Activated T-helper 9 cell treated with anti-CD3 and anti-CD28 coated beads, Interleukin-2, amount 50 U/mL, for 16 hours (primary cell): ENCODE measurements around the gene AGL.
"Not testable (repeated sequence)": the region's sequence is repeated elsewhere in the genome, so short reads cannot be mapped to it uniquely, and the experiment has no call there.

Experiments used
- DNase-seq: peaks from one replicate; pipeline ENCODE4 v3.0.0-alpha.2; 2020; ENCODE audit warnings: low read depth

The AGL gene

DNA sequence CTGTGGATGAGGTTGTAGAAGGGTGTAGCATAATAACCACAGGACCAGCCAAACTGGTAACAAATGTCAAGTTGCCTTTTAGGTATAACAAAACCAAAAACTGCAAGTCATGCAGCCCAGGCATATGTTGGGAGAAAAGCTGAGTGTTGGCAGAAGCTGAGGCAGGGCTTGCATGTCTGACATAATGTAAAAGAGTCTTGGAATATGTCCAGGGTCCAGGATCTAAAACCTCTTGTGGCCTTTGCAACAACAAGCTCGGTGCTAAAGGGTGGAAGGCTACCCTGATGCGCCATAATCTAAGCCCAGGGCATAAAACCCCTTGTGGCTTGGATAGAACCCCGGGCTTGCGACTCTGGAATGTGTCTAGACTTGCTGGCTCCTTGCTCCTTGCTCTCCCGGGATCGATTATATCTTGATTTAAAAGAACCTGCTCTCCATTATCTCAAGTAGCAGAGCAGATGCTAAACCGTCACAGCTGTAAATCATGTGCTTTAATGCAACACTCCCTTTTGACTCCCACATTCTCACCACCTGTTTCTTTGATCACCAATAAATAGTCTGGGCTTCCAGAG, 93.1 kb downstream of the AGL start:
- DNase-seq: no peak

GRCh38 chr1:99944192-99944591, 94.0 kb downstream of the AGL start:
- no peak for DNase-seq

- no peak for DNase-seq
These were observed 95.0 kb downstream of the AGL start for GRCh38 chr1:99945174-99945573.

- no peak for DNase-seq
These were observed 100.3 kb downstream of the AGL start for GRCh38 chr1:99950486-99950885.

- DNase-seq: no peak
These were observed 102.4 kb downstream of the AGL start for GRCh38 chr1:99952522-99952921.

DNA sequence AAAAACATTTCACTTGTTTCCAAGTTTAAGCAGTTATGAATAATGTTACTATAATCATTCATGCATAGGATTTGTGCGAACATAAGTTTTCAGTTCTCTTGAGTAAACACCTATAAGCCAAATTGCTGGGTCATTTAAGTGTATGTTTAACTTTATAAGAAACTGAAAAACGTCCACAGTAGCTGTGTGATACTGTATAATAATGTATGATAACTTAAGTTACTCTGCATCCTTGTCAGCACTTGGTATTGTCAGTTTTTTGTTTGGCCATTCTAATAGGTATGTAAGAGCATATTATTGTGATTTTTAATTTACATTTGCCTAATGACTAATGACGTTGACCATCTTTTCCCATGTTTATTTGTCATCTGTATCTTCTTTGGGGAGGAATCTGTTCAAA, 105.2 kb downstream of the AGL start:
- no peak for DNase-seq

- DNase-seq: no peak
These were observed 106.6 kb downstream of the AGL start for GRCh38 chr1:99956755-99957154.

DNA sequence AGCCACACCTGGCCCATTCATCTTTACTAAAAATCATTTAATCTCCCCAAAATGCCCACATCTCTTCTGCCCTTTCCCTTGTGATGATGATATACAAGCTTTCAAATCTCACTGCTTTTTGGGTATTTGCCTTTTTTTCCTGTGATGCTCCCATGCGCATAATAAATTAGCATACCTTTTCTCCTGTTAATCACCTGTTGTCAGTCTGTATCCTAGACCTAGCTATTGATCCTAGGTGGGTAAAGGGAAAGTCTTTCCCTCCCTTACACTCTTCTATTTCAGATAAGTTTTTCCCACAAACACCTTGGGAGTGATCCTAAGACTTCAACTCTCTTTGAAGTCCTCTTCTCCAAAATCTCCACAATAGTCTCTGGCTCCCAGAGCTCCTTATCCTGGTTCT, 107.7 kb downstream of the AGL start:
- no peak for DNase-seq

DNA sequence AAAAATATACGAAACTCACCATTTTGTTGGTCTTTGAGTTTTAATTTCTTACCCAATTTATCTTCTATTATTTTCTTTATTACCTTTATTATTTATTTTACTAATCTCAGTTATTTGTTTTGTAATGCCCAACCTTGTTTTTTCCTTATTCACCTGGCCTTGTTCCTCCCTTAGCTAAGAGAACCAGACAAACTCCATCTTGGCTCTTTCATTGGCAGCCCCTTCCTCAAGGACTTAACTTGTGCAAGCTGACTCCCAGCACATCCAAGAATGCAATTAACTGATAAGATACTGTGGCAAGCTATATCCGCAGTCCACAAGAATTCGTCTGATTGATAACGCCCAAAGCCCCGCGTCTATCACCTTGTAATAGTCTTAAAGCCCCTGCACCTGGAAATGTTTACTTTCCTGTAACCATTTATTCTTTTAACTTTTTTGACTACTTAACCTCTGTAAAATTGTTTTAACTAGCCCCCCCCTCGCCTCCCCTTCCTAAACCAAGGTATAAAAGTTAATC, 109.1 kb downstream of the AGL start:
- not testable (repeated sequence) for DNase-seq

DNA sequence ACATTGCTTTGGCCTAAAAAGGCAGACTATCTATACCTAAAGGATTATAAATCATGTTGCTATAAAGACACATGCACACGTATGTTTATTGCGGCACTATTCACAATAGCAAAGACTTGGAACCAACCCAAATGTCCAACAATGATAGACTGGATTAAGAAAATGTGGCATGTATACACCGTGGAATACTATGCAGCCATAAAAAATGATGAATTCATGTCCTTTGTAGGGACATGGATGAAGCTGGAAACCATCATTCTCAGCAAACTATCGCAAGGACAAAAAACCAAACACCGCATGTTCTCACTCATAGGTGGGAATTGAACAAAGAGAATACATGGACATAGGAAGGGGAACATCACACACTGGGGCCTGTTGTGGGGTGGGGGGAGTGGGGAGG, 110.1 kb downstream of the AGL start:
- DNase-seq: not testable (repeated sequence)

- DNase-seq: no peak
These were observed 113.1 kb downstream of the AGL start for GRCh38 chr1:99963041-99963795.

- no peak for DNase-seq
These were observed 114.6 kb downstream of the AGL start for GRCh38 chr1:99964806-99965205.

DNA sequence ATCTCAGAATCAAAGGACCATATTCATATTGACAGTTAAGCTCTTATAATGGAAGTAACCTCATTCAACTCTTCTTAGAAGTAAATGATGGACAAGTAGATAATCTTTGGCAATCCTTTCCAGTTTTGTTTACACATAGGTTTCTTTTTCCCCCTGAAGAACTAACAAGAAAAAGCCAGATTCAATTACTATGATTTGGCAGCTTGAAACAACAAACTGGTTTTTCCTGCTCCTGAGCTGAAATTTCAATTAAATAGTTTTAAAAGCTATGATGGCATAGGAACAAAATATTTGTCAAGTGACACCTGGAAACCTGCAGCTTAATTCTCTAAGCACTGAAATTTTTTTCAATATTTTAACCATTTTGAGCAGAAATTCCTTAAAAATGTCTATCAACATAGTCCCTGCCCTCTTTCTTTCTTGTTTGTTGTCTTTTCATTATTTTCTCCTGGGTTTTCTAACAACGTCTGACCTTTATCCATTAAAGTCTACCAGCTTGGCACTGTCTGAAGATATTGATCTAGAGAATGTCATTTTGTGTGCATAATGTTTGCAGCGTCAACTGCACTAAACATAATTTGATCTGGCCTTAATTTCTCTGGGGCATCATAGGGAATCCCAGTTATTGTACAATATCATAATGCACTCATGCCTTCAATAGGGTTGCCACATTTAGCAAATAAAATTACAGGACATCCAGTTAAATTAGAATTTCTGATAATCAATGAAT, 115.7 kb downstream of the AGL start:
- no peak for DNase-seq

DNA sequence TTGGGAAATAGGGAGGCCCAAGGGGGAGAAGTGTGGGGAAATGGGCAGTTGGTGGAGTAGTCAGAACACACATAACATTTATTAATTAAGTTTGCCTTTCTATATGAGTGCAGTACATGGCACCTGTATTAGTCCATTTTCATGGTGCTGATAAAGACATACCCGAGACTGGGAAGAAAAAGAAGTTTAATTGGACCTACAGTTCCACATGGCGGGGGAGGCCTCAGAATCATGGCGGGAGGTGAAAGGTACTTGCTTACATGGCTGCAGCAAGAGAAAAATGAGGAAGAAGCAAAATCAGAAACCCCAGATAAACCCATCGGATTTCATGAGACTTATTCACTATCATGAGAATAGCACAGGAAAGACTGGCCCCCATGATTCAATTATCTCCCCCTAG, 118.1 kb downstream of the AGL start:
- no peak for DNase-seq

GRCh38 chr1:99969260-99969728, 119.1 kb downstream of the AGL start:
- no peak for DNase-seq

GRCh38 chr1:99969729-99970621, 119.8 kb downstream of the AGL start, which contains the start of gene SLC35A3:
TSS of gene SLC35A3 (plus strand) at chr1:99969996. CDS start at chr1:99993555, 23,559 bp downstream.
- peak; percentile 66 for DNase-seq

DNA sequence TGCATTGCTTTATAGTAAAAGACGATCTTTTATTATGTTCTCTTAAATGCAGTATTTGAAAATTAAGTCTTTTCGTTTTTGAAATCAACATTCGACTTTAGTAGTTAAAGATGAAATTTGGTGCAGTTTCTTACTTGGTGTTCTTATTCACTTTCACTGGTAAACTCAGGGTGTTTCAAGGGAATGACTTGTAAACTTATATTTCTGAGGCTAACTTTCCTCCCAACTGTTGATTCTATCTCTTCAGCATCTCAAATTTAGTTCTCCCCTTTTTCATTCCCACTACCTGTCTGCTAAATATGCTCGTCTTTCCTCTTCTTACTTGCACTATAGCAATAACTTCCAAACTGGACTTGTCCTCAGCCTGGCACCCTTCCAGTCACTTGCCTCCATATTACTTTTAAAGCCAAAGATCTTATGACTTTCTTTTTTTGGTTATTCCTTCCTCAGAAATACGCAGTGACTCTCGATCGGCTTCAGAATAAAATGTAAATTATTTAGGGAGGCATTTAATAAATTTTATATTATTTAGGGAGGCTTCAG, 120.6 kb downstream of the AGL start:
- no peak for DNase-seq

DNA sequence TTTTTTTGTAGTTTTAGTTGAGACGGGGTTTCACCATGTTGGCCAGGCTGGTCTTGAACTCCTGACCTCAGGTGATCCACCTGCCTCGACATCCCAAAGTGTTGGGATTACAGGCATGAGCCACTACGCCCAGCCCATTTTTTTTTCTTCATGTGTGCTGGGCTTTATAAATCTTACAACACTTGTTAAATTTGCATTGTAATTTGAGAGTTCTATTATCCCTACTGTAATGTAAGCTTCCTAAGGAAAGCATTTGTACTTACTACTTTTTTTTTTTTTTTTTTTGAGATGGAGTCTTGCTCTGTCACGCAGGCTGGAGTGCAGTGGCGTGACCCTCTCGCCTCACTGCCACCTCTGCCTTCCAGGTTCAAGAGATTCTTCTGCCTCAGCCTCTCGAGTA, 121.9 kb downstream of the AGL start:
- not testable (repeated sequence) for DNase-seq
